ENCODE results near the gene SMARCA2. TPM values are rescaled to one million over a fixed set of nuclear protein-coding genes. Genes with fewer than 3 reads are reported as not detected.

The SMARCA2 gene
- total and polyA plus RNA-seq, 3 donors from 2014 or later = 176 to 251 (median 241) TPM

GRCh38 chr9:2155966-2156365, 140.8 kb downstream of the SMARCA2 start:
- Histone ChIP-seq H3K27me3 (no peaks in the 10 kb centered on the region), H3K27ac (no peak overlapping the region), H3K4me1 (peaks cover 8% of the 10 kb centered on the region), H3K9me3 (no peaks in the 10 kb centered on the region), H3K36me3 (ENCODE audit: low read depth, missing control alignments) (no peaks in the 10 kb centered on the region), H3K4me3 (no peak overlapping the region)
- intact Hi-C loops (cut with DNase I; ENCODE audit: low total_unique reads) = no loop called here
- no peak for DNase-seq
- no peak for TF ChIP-seq POLR2A (IDR thresholded peaks at IDR 0.05)
- TF ChIP-seq CTCF (IDR thresholded peaks at IDR 0.05) = no peak
- WGBS, 2 donors = 78% methylated on average over 5 of the region's 5 CpGs

- Histone ChIP-seq H3K27ac (peak overlapping the region; percentile 74 to 81), H3K27me3 (no peaks in the 10 kb centered on the region), H3K36me3 (ENCODE audit: low read depth, missing control alignments) (no peaks in the 10 kb centered on the region), H3K9me3 (no peaks in the 10 kb centered on the region), H3K4me3 (peak overlapping the region; percentile 38 to 50), H3K4me1 (peaks cover 8% of the 10 kb centered on the region)
- WGBS, 2 donors = 4 to 8% methylated on average over 18 to 20 of the region's 20 CpGs
- no peak for TF ChIP-seq POLR2A (IDR thresholded peaks at IDR 0.05)
- no peak for TF ChIP-seq CTCF (IDR thresholded peaks at IDR 0.05)
- peak; percentile 69 for DNase-seq
- intact Hi-C loops (cut with DNase I; ENCODE audit: low total_unique reads) = no loop called here
These were observed 142.3 kb downstream of the SMARCA2 start for GRCh38 chr9:2157277-2158110.

- no peak for TF ChIP-seq POLR2A (IDR thresholded peaks at IDR 0.05)
- no peak for TF ChIP-seq CTCF (IDR thresholded peaks at IDR 0.05)
- intact Hi-C loops (cut with DNase I; ENCODE audit: low total_unique reads) = no loop called here
- Histone ChIP-seq H3K27me3 (no peaks in the 10 kb centered on the region), H3K27ac (peak overlapping the region; percentile 74 to 81), H3K4me3 (peak overlapping the region; percentile 38 to 50), H3K4me1 (peaks cover 8% of the 10 kb centered on the region), H3K9me3 (no peaks in the 10 kb centered on the region), H3K36me3 (ENCODE audit: low read depth, missing control alignments) (no peaks in the 10 kb centered on the region)
- WGBS, 2 donors = 0 to 1% methylated on average over 13 of the region's 13 CpGs
- DNase-seq = peak; percentile 64
These were observed 143.0 kb downstream of the SMARCA2 start for GRCh38 chr9:2158111-2158610.

- intact Hi-C loops (cut with DNase I; ENCODE audit: low total_unique reads) = no loop called here
- peak overlapping the region; percentile 74 to 81 for H3K27ac ChIP-seq
- TF ChIP-seq POLR2A (IDR thresholded peaks at IDR 0.05) (no peak), CTCF (IDR thresholded peaks at IDR 0.05) (no peak)
- H3K36me3 ChIP-seq (ENCODE audit: low read depth, missing control alignments) = no peaks in the 10 kb centered on the region
- no peak for DNase-seq
- 14 to 17% methylated on average over 4 of the region's 4 CpGs for WGBS, 2 donors
- H3K27me3 ChIP-seq = no peaks in the 10 kb centered on the region
- H3K4me1 ChIP-seq = peaks cover 8% of the 10 kb centered on the region
- H3K9me3 ChIP-seq = no peaks in the 10 kb centered on the region
- H3K4me3 ChIP-seq = peak overlapping the region; percentile 38 to 50
These were observed 143.8 kb downstream of the SMARCA2 start for GRCh38 chr9:2158766-2159430.

Data from testis (tissue), 3 donors.